Tongue (tissue), 2 donors: ENCODE data around the gene LEPROT. TPM values are rescaled to one million over a fixed set of nuclear protein-coding genes. Genes with fewer than 3 reads are reported as not detected.
A peak's percentile ranks its signal among the peaks of the same experiment; 100 is the strongest.

ENCODE experiments used
- DNase-seq: peaks from one replicate; pipeline ENCODE4 v3.0.0-alpha.2; 2015
- total RNA-seq: library from RNA; depleted of rRNA; stranded (reverse); fragments of >200 nt; gene quantifications from one replicate; pipeline ENCODE4 v1.2.3, GENCODE V29; 2014

The LEPROT gene
- total RNA-seq, 1 donor from 2014 or later, result 60.3 TPM

- no peak for DNase-seq
Measured at GRCh38 chr1:65412256-65412983, 8.0 kb upstream of the LEPROT start.

- DNase-seq, result no peak
Measured at GRCh38 chr1:65412984-65413375, 7.5 kb upstream of the LEPROT start.

- DNase-seq, result no peak
Measured at GRCh38 chr1:65414538-65414937, 5.9 kb upstream of the LEPROT start.

- no peak for DNase-seq
Measured at GRCh38 chr1:65416767-65417166, 3.7 kb upstream of the LEPROT start.

GRCh38 chr1:65417729-65418128 is 2.7 kb upstream of the LEPROT start:
- DNase-seq, result no peak

- DNase-seq, result no peak
Measured at GRCh38 chr1:65418522-65419185, 1.8 kb upstream of the LEPROT start.

- DNase-seq, result peak; percentile 99
Measured at GRCh38 chr1:65419681-65420589, 533 bp upstream of the LEPROT start.

- DNase-seq, result no peak
Measured at GRCh38 chr1:65421351-65422025, 1.0 kb downstream of the LEPROT start.

GRCh38 chr1:65422241-65423203 is 2.1 kb downstream of the LEPROT start:
- no peak for DNase-seq

- DNase-seq, result no peak
Measured at GRCh38 chr1:65423884-65424572, 3.6 kb downstream of the LEPROT start.

- no peak for DNase-seq
Measured at GRCh38 chr1:65424573-65424889, 4.1 kb downstream of the LEPROT start.

GRCh38 chr1:65425006-65425405 is 4.5 kb downstream of the LEPROT start:
- no peak for DNase-seq

GRCh38 chr1:65425697-65426096 is 5.2 kb downstream of the LEPROT start:
- DNase-seq, result no peak

- DNase-seq, result no peak
Measured at GRCh38 chr1:65429078-65429477, 8.6 kb downstream of the LEPROT start.

GRCh38 chr1:65429806-65430205 is 9.3 kb downstream of the LEPROT start:
- DNase-seq, result no peak

- peak; percentile 67 for DNase-seq
Measured at GRCh38 chr1:65431111-65431705, 10.7 kb downstream of the LEPROT start.

- no peak for DNase-seq
Measured at GRCh38 chr1:65432918-65433317, 12.4 kb downstream of the LEPROT start.

GRCh38 chr1:65434255-65434654 is 13.8 kb downstream of the LEPROT start:
- DNase-seq, result no peak

GRCh38 chr1:65434760-65435159 is 14.3 kb downstream of the LEPROT start:
- DNase-seq, result no peak

- DNase-seq, result peak; percentile 64
Measured at GRCh38 chr1:65435987-65436386, 15.5 kb downstream of the LEPROT start.
